ENCODE results near the gene TIMM44.
A peak's percentile ranks its signal among the peaks of the same experiment; 100 is the strongest.

Gene TIMM44

DNA sequence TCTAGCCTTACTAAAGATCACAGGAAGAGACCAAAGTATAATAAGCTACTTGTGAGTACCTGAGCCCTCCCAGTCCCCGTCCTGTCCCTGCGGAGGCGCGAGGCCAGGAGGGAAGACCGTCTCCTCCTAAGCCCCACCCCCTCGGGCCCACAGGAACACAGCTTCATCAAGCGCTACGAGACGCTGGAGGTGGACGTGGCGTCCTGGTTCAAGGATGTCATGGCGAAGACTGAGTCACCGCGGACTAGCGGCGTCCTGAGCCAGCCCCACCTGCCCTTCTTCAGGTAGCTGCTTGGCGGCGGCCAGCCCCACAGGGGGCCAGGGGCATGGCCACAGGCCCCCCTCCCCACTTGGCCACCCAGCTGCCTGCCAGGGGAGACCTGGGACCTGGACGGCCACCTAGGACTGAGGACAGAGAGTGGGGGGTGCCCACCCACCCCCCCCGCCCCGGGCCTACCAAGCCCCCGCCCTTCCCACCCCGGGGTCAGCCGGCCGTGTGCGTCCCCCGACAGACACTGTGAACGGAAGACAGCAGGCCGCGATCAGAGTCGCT is 31.2 kb downstream of the TIMM44 start:
- no peak for FAIRE-seq

- FAIRE-seq: no peak
These were observed 31.8 kb downstream of the TIMM44 start for GRCh38 chr19:7911508-7912143.

DNA sequence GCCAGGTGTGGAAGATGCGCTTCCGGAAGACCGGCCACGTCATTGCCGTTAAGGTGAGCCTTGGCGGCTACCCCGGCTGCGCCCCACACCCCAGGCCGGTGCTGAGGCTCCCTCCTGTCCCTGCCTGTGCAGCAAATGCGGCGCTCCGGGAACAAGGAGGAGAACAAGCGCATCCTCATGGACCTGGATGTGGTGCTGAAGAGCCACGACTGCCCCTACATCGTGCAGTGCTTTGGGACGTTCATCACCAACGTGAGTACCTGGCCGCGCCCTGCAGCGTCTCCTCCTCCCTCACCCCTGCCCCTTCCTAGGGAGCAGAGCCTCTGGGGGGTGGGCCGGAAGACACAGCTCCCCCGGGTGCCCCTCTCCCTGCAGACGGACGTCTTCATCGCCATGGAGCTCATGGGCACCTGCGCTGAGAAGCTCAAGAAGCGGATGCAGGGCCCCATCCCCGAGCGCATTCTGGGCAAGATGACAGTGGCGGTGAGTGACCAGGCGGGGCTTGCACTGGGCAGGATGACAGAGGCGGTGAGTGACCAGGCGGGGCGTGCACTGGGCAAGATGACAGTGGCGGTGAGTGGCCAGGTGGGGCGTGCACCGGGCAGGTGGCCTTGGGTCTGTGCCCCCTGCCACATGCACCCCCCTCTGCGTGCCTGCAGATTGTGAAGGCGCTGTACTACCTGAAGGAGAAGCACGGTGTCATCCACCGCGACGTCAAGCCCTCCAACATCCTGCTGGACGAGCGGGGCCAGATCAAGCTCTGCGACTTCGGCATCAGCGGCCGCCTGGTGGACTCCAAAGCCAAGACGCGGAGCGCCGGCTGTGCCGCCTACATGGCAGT is 32.9 kb downstream of the TIMM44 start:
- FAIRE-seq: no peak

GRCh38 chr19:7909471-7910067 is 33.9 kb downstream of the TIMM44 start:
- no peak for FAIRE-seq

DNA sequence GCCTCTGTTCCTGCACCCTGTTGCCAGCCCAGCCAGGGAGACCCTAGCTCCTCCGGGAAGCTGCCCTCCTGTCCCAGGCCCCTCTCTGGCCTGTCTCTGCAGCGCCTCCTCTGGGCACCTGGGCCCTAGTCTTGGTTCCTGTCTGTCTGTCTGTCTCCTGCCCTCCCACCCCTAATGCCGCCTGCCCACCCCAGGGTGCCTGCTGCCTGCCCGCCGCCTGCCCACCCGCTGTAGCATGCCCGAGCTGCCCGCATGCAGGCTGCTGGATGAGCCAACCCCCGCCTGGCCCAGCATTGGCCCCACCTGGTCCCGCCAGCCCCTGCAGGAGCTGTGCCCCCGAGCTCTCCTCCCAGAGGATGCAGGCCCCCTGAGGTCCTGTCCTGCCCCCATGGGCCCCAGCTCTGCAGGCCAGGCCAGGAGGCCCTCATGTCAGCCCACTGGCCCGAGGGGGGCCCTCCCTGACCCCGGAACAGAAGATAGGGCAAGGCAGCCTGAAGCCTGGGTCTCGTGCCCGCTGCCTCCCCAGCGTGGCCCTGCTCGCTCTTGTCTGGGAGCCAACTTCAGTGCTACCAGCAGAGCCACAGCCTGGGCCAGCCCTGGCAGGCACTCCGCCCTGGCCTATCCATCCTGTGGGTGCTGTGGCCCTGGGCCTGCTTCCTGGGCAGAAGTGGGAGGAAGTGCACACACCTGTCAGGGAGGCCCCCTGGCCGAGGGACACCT is 34.6 kb downstream of the TIMM44 start:
- FAIRE-seq: no peak

GRCh38 chr19:7908078-7908699 is 35.3 kb downstream of the TIMM44 start:
- no peak for FAIRE-seq

- no peak for FAIRE-seq
These were observed 35.9 kb downstream of the TIMM44 start for GRCh38 chr19:7907544-7907943.

DNA sequence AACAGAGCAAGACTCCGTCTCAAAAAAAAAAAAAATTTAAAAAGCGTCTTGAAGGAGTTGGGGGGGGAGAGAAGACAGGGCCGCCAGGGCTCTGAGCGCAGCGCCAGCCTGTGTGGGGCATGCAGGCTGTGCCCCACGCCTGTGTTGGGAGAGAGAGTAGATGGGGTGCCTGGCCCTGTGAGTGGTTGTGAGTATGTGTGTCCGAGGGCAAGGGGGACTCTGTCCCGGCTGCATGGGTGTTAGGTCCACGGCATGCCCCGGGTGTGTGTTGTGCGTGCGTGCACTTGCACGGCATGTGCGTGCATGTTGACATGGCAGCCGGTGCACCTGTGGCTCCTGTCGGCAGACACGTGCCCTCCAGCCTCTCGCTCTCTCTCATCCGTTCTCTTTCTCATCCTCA is 36.3 kb downstream of the TIMM44 start:
- no peak for FAIRE-seq

GRCh38 chr19:7905859-7906258 is 37.6 kb downstream of the TIMM44 start:
- no peak for FAIRE-seq

- no peak for FAIRE-seq
These were observed 38.2 kb downstream of the TIMM44 start for GRCh38 chr19:7905268-7905667.

DNA sequence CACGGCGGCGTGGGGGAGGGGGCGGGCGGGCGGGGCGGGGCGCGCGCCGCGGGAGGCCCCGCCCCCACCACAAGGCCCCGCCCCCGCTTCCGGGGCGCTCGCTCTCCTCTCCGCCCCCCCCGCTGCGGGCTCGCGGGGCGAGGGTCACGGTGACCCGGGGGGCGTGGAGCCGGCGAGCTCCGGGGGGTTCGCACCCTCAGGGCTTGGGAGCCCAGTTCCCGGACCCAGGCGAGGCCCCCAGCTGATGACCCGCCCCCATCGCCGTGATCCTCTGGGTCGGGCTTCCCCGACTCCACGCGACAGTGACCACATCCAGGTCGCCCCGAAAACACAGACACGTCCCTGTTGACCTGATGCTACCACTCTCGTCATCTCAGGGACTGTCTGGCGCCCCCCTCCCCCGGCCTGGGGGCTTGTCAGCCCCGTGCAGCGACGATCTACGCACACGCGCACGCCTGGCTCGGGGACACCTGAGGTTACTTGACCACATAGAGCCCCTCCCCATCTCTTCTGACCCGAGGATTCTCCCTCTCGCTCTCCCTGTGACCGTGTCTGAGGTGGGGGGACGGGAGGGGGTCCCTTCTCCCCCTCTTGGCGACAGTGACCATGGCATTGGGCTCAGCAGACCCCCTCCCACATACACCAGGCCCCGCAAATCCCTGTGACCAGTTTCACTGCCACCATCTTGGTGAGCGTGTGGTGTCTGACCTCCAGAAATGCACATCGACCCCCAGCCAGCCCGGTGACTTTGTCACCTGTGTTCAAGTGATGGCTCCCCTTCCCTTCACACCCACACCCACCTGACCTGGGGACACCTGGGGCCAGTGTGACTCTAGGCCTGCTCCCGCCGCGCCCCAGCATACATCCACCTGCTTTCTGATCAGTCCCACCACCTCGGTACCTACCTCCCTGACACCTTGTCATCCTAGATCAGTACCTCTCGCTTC is 39.1 kb downstream of the TIMM44 start:
- FAIRE-seq: no peak

GRCh38 chr19:7903244-7904073 is 40.0 kb downstream of the TIMM44 start, which contains the start of gene MAP2K7:
MAP2K7 (plus strand) TSS chr19:7903877; CDS start chr19:7903945, 68 bp downstream.
- peak; percentile 97 for FAIRE-seq

DNA sequence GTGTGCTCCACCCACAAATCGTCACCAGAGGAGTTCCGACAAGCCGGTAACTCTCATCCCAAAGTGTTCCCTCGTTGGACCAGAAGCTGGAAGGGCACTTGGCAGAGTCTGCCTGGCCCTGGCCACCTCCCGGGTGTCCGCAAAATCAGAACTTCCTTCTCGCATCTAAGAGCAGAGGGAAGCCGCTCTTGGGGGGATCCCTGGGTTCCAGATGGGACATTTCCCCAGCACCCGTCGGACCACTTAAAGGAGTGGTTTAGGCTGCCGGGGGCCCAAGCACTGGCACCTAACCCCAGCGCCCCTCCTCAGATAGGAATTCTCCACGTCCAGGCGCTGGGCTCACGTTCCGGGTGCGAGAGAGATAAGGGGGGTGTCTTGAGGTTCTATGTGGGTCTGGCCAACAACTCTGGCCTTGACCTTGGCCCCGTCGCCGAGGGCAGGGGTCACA is 40.6 kb downstream of the TIMM44 start:
- no peak for FAIRE-seq

DNA sequence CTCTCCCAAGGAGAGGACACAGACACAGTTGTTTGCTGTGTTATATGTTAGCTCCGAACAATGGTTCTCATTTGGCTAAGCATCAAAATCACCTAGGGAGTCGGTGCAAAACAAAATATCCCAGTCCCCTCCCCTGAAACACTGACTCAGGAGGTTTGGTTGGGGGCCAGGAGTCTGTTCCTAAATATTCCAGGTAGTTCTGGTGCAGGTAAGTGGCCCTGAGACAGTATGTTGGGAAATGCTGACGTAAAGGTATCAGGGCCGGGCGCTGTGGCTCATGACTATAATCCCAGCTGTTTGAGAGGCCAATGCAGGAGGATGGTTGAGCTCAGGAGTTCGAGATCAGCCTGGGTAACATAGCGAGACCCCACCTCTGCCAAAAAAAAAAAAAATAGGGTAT is 42.1 kb downstream of the TIMM44 start:
- FAIRE-seq: no peak

GRCh38 chr19:7900931-7901330 is 42.5 kb downstream of the TIMM44 start:
- FAIRE-seq: no peak

DNA sequence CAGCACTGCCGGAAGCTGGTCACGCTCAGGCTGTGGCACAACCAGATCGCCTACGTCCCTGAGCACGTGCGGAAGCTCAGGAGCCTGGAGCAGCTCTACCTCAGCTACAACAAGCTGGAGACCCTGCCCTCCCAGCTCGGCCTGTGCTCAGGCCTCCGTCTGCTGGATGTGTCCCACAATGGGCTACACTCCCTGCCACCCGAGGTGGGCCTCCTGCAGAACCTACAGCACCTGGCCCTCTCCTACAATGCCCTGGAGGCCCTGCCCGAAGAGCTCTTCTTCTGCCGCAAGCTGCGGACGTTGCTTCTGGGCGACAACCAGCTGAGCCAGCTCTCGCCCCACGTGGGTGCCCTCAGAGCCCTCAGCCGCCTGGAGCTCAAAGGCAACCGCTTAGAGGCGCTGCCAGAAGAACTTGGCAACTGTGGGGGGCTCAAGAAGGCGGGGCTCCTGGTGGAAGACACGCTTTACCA is 43.0 kb downstream of the TIMM44 start:
- no peak for FAIRE-seq

DNA sequence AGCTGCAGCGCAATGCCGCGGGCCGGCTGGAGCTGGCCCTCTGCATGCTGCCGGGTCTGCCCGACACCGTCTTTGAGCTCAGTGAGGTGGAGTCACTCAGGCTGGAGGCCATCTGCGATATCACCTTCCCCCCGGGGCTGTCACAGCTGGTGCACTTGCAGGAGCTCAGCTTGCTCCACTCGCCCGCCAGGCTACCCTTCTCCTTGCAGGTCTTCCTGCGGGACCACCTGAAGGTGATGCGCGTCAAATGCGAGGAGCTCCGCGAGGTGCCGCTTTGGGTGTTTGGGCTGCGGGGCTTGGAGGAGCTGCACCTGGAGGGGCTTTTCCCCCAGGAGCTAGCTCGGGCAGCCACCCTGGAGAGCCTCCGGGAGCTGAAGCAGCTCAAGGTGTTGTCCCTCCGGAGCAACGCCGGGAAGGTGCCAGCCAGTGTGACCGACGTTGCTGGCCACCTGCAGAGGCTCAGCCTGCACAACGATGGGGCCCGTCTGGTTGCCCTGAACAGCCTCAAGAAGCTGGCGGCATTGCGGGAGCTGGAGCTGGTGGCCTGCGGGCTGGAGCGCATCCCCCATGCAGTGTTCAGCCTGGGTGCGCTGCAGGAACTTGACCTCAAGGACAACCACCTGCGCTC is 43.6 kb downstream of the TIMM44 start:
- no peak for FAIRE-seq

DNA sequence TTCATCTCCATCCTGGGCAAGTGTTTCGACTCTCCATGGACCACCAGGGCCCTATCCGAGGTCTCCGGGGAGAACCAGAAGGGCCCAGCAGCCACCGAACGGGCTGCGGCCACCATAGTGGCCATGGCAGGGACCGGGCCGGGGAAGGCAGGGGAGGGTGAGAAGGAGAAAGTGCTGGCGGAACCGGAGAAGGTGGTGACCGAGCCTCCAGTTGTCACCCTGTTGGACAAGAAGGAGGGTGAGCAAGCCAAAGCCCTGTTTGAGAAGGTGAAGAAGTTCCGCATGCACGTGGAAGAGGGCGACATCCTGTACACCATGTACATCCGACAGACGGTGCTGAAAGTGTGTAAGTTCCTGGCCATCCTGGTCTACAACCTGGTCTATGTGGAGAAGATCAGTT is 44.5 kb downstream of the TIMM44 start:
- FAIRE-seq: no peak

DNA sequence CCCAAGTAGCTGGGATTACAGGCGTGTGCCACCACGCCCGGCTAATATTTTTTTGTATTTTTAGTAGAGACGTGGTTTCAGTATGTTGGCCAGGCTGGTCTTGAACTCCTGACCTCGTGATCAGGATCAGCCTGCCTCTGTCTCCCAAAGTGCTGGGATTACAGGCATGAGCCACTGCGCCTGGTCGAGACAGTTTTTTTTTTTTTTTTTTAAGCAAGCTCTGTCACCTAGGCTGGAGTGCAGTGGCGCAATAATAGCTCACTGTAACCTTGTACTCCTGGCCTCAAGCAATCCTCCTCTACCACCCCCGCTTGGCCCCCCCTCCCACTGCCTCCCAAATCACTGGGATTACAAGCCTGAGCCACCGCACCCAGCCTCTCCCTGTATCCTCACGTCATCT is 46.2 kb downstream of the TIMM44 start:
- no peak for FAIRE-seq

- no peak for FAIRE-seq
These were observed 47.9 kb downstream of the TIMM44 start for GRCh38 chr19:7895565-7895964.

Data from A204.1 (cell line).